GM12878 (cell line): ENCODE data around the gene SPTBN1. TPM values are rescaled to one million over a fixed set of nuclear protein-coding genes. Genes with fewer than 3 reads are reported as not detected.

Experiments used
- ATAC-seq: fragments of 200-7000 bp; cut with Tn5 transposase; 3 replicates; pipeline ENCODE4 v1.9.1; 2020; ENCODE audit warnings: mild to moderate bottlenecking, moderate library complexity
- BruUV-seq: library from RNA; stranded (reverse); fragments of 400-500 nt; replicated peaks from 2 replicates; lab custom pipeline; 2021; lab: Mats Ljungman, UMichigan
- CTCF ChIA-PET: fragments of 300-600 bp; sonication (Branson Sonifier 250); formaldehyde crosslinking; extraction: SDS; loops from one replicate; lab custom pipeline; 2021; ENCODE audit warnings: inconsistent platforms; lab: Yijun Ruan, JAX
- POLR2A ChIA-PET: fragments of 350-600 bp; formaldehyde crosslinking; extraction: SDS; loops from one replicate; lab custom pipeline; 2021; ENCODE audit warnings: inconsistent platforms; lab: Charles Lee
- RAD21 ChIA-PET: fragments of 300-600 bp; sonication (Branson Sonifier 250); formaldehyde crosslinking; loops from one replicate; lab custom pipeline; 2023; ENCODE audit warnings: antibody characterized with exemption; ENCODE audit not compliant: unreplicated experiment; lab: Charles Lee
- SMC1A ChIA-PET: fragments of 300-600 bp; sonication (Branson Sonifier 250); formaldehyde crosslinking; loops from one replicate; lab custom pipeline; 2023; ENCODE audit not compliant: unreplicated experiment, uncharacterized antibody; lab: Charles Lee
- DNase-seq: peaks from one replicate; pipeline ENCODE4 v3.0.0-alpha.2; 2011; ENCODE audit warnings: low read depth, low spot score
- FAIRE-seq: peaks from 3 replicates; lab custom pipeline; 2011; peaks lifted over from hg19 to GRCh38; lab: Jason Lieb, UNC
- H2AFZ ChIP-seq: 2 replicates; pipeline ENCODE4 v1.6.0; 2011; ENCODE audit warnings: low read depth, low read length, control low read depth; ENCODE audit not compliant: control insufficient read depth
- H3K27ac ChIP-seq: 2 replicates; pipeline ENCODE4 v1.5.1; 2011; ENCODE audit warnings: control low read depth; ENCODE audit not compliant: control insufficient read depth, insufficient read depth
- H3K27me3 ChIP-seq, 2 experiments: replicated peaks in 1 of 2; 2 replicates each; pipeline versions ENCODE4 v1.6.0 to v1.6.1; 2011; ENCODE audit warnings: low read length in 1 of 2; ENCODE audit not compliant: control insufficient read depth in 2 of 2, insufficient read depth in 2 of 2
- H3K36me3 ChIP-seq, 2 experiments: 2 replicates each; pipeline ENCODE4 v1.5.1; 2011; ENCODE audit warnings: low read length in 1 of 2; ENCODE audit not compliant: control insufficient read depth in 2 of 2, insufficient read depth in 2 of 2
- H3K4me1 ChIP-seq: 2 replicates; pipeline ENCODE4 v1.6.1; 2011; ENCODE audit warnings: mild to moderate bottlenecking, low read length, moderate library complexity, mixed read lengths; ENCODE audit not compliant: control insufficient read depth, insufficient read depth
- H3K4me2 ChIP-seq: 2 replicates; pipeline ENCODE4 v1.6.0; 2011; ENCODE audit warnings: control low read depth; ENCODE audit not compliant: control insufficient read depth, insufficient read depth
- H3K4me3 ChIP-seq: fragments of 200-600 bp; sonication (generic); 2 replicates; pipeline ENCODE4 v1.5.1; 2016
- H3K79me2 ChIP-seq: 2 replicates; pipeline ENCODE4 v1.6.0; 2011; ENCODE audit warnings: low read length; ENCODE audit not compliant: control insufficient read depth, insufficient read depth
- H3K9ac ChIP-seq: 2 replicates; pipeline ENCODE4 v1.8.0; 2011; ENCODE audit warnings: low read length, control low read depth, mixed read lengths; ENCODE audit not compliant: control insufficient read depth, insufficient read depth
- H3K9me3 ChIP-seq: replicated peaks from 3 replicates; pipeline ENCODE4 v1.5.1; 2011; ENCODE audit warnings: mild to moderate bottlenecking, low read length; ENCODE audit not compliant: control insufficient read depth, insufficient read depth
- H4K20me1 ChIP-seq: 2 replicates; pipeline ENCODE4 v1.6.0; 2011; ENCODE audit not compliant: control insufficient read depth, insufficient read depth
- CTCF ChIP-seq, 3 experiments: IDR thresholded peaks in 2 of 3; conservative IDR thresholded peaks in 1 of 3; 2 replicates each; pipeline ENCODE4 v1.5.1; 2011; ENCODE audit warnings: low read depth in 3 of 3, low read length in 3 of 3, mild to moderate bottlenecking in 3 of 3, control low read depth in 2 of 3, moderate library complexity in 2 of 3, inconsistent platforms in 1 of 3, mixed read lengths in 1 of 3; ENCODE audit not compliant: control insufficient read depth in 2 of 3, insufficient read depth in 1 of 3; ENCODE audit errors: extremely low read depth in 1 of 3
- EED ChIP-seq: sonication (generic); IDR thresholded peaks from 2 replicates; pipeline ENCODE4 v1.6.1; 2016; ENCODE audit warnings: antibody characterized with exemption, low read depth
- JUNB ChIP-seq: IDR thresholded peaks from 2 replicates; pipeline ENCODE4 v1.6.1; 2016; ENCODE audit warnings: antibody characterized with exemption, mild to moderate bottlenecking
- PML ChIP-seq: IDR thresholded peaks from 2 replicates; pipeline ENCODE4 v1.6.1; 2012; ENCODE audit warnings: low read length, inconsistent platforms
- RAD21 ChIP-seq: IDR thresholded peaks from 2 replicates; pipeline ENCODE4 v1.6.1; 2011; ENCODE audit warnings: mild to moderate bottlenecking, low read depth, low read length, moderate library complexity; ENCODE audit not compliant: insufficient read depth
- SKIL ChIP-seq: fragments of 450-650 bp; IDR thresholded peaks from 2 replicates; pipeline ENCODE4 v1.6.1; 2017; ENCODE audit warnings: mild to moderate bottlenecking, low read depth, inconsistent platforms; ENCODE audit not compliant: poor library complexity, severe bottlenecking
- SMC3 ChIP-seq: IDR thresholded peaks from 2 replicates; pipeline ENCODE4 v1.6.1; 2011; ENCODE audit warnings: low read length, improper control_type of control experiment, borderline replicate concordance
- WGBS: methylation state at CpG from one replicate; pipeline ENCODE4 v1.1.6; 2016; ENCODE audit warnings: low lambda C conversion rate; ENCODE audit not compliant: insufficient replicate concordance, insufficient coverage; ENCODE audit errors: missing lambda C conversion rate; 5-methylcytosine and 5-hydroxymethylcytosine counted together
- in situ Hi-C: fragments of 300-500 bp; cut with MboI; formaldehyde crosslinking; loops from 9 replicates; pipeline ENCODE4 v1.14.3; 2018; ENCODE audit warnings: mixed read lengths
- intact Hi-C: fragments of 100-400 bp; cut with micrococcal nuclease; formaldehyde crosslinking; loops from one replicate; pipeline ENCODE4 v1.14.2; 2022; ENCODE audit not compliant: unreplicated experiment
- polyA plus RNA-seq, 11 experiments: library from polyadenylated mRNA; depleted of rRNA in 4 of 11; unstranded in 6 of 11; stranded (reverse) in 5 of 11; fragments of >200 nt; fragmentation: Nextera tagmentation in 4 of 11; fragmentation: Illumina TruSeq in 1 of 11; extraction: Ambion mirVana in 4 of 11; extraction: Trizol in 1 of 11; gene quantifications; 1 replicate in 1 of 11; 2 replicates in 10 of 11; pipeline versions ENCODE4 v1.2.1 to v1.2.3, GENCODE V29; 2011 to 2016; ENCODE audit warnings: inconsistent platforms in 2 of 11, missing spikeins in 2 of 11, low read depth in 1 of 11
- total RNA-seq, 4 experiments: library from RNA; depleted of rRNA in 3 of 4; stranded (reverse); fragments of >200 nt in 3 of 4; fragmentation: Illumina TruSeq in 1 of 4; extraction: Trizol in 1 of 4; gene quantifications; 2 replicates each; pipeline versions ENCODE4 v1.2.1 to v1.2.3, GENCODE V29; 2013 to 2021

SPTBN1 gene
- total and polyA plus RNA-seq, 10 of the 15 experiments (the other 5 are each of a cell fraction or from before 2014, with no cell fraction given) = 20.6 to 154 (median 76.7) TPM

- no TSS peak for BruUV-seq
- H3K4me1 ChIP-seq = no peaks in the 10 kb centered on the region
- no peak overlapping the region for H3K4me3 ChIP-seq
- ATAC-seq (peak; percentile 78), DNase-seq (no peak), FAIRE-seq (peak; percentile 80)
- SMC1A ChIA-PET = interaction anchor here (0.7 to 7.4 kb wide), 53 partner anchors 8 to 706 kb away, joined by 3 to 187 read pairs (median 5); partner anchors contain the start of gene EML6
- intact Hi-C loops (loop anchor here (1.0 to 5.0 kb wide), 5 partner anchors 40 to 598 kb away; no protein-coding TSS in a partner anchor), in situ Hi-C loops (loop anchor here (10.0 to 25.0 kb wide), 2 partner anchors 180 to 593 kb away; partner anchors contain the start of gene ACYP2)
- H2AFZ ChIP-seq = no peak overlapping the region
- H4K20me1 ChIP-seq = no peaks in the 10 kb centered on the region
- no peak overlapping the region for H3K9ac ChIP-seq
- no peaks in the 10 kb centered on the region for H3K9me3 ChIP-seq
- POLR2A ChIA-PET = interaction anchor here (0.6 to 1.6 kb wide), 10 partner anchors 26 to 429 kb away, joined by 3 to 7 read pairs (median 4); no protein-coding TSS in a partner anchor
- no peak overlapping the region for H3K4me2 ChIP-seq
- CTCF ChIA-PET = interaction anchor here (0.5 to 8.9 kb wide), 70 partner anchors 8 to 1283 kb away, joined by 3 to 225 read pairs (median 4); partner anchors contain the start of gene EML6
- H3K27ac ChIP-seq = no peak overlapping the region
- WGBS = 0% methylated on average over 3 of the region's 3 CpGs
- H3K79me2 ChIP-seq = no peaks in the 10 kb centered on the region
- peak; percentile 86 for TF ChIP-seq RAD21
- TF ChIP-seq JUNB = no peak
- no peak for TF ChIP-seq SKIL
- TF ChIP-seq SMC3 = peak; percentile 89
- no peak for TF ChIP-seq EED
- no peak for TF ChIP-seq PML
- TF ChIP-seq CTCF (IDR thresholded peaks at IDR 0.05 in 2 of 3, conservative IDR thresholded peaks at IDR 0.05 in 1 of 3; ENCODE audit: control insufficient read depth in 2 of 3, extremely low read depth in 1 of 3, insufficient read depth in 1 of 3, low read depth in 3 of 3, low read length in 3 of 3) = peak; percentile 35 to 77 (median 47); a peak in 4 of 6 replicates
- TF ChIP-seq, all 136 proteins: peak for 3
- Histone ChIP-seq H3K27me3 (peaks cover 0 to 5% of the 10 kb centered on the region in 2 experiments; a peak in 2 of 4 replicates), H3K36me3 (no peaks in the 10 kb centered on the region)
- RAD21 ChIA-PET = interaction anchor here (0.6 to 4.7 kb wide), 48 partner anchors 9 to 1076 kb away, joined by 3 to 135 read pairs (median 4); partner anchors contain the start of gene EML6
These were observed 248.8 kb downstream of the SPTBN1 start for GRCh38 chr2:54704688-54705605.
